Measurements from ENCODE around the gene SPSB3.

Gene SPSB3

GRCh38 chr16:1790261-1790610 is 7.9 kb upstream of the SPSB3 start:
- in situ Hi-C loops (cut with MboI; ENCODE audit: low sequenced_read_pairs): no loop called here

- in situ Hi-C loops (cut with MboI; ENCODE audit: low sequenced_read_pairs): no loop called here
Measured at GRCh38 chr16:1789643-1790045, 7.3 kb upstream of the SPSB3 start.

DNA sequence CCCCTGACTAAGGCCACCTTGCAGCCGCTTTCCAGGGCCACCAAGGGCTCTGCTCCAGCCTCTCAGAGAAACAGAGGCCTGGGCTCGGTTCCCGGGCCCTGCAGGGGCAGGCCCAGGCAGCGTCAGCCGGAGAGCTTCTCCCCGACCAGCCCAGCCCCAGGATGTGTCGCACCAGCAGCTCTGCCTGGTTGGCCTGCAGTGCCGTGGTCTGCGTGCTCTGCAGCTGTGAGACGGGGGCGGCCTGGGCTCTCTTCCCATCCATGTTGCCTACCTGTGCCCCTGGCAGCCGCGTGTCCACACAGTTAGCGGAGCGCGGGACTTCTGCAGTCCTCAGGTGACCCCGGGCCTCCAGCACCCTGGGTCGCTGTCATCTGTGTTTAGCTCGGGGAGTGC is 6.3 kb upstream of the SPSB3 start:
- in situ Hi-C loops (cut with MboI; ENCODE audit: low sequenced_read_pairs): no loop called here

DNA sequence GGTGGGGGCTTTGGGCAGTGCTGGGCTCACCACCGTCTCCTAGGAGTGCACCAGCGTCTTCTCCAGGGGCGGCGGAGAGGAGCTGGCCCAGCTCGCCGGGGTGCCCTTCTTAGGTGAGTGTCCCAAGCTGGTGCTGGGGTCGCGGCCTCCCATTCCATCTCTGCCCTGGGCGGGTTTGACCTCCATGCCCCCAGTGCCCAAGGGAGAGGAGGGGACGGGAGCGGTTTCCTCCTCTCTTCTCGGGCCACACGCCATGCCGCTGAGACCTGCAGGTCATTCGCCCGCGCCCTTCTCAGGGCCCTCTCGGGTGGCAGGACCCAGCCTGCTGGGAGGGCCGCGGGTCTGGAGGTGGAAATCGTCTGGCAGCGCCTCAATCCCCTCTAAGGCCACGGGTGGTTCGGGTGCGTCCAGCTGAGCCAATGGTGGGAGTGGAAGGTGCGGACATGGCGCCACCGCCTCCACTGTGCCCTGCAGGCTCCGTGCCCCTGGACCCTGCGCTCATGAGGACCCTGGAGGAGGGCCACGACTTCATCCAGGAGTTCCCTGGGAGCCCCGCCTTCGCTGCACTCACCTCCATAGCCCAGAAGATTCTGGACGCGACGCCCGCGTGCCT is 5.8 kb upstream of the SPSB3 start:
- in situ Hi-C loops (cut with MboI; ENCODE audit: low sequenced_read_pairs): no loop called here

DNA sequence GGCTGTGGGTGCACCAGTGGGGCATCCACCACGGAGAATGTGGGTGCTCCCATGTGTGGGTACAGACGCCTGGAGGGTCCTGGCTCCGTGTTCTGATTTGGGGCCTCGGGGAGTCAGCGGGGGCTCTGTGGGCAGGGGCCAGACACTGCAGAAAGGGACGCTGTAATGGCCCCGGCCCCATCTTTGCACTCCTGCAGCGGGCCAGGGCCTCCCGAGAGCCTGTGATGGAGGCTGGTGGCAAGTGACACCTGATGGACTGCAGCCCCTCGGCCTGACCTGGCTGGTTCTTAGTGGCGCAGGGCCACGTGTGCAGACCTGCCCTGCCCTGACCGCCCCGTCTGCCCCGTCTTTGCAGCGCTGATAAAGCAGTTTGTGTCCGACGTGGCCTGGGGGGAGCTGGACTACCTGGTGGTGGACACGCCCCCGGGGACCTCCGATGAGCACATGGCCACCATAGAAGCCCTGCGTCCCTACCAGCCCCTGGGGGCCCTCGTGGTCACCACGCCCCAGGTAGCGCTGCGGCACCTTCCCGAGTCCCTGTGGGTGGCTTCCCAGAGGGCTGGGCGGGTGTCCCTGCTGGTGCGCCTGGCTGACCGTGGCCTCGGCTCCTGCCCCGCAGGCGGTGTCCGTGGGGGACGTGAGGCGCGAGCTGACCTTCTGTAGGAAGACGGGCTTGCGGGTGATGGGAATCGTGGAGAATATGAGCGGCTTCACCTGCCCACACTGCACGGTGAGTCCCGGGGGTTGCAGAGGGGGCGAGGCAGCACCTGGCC is 5.1 kb upstream of the SPSB3 start:
- in situ Hi-C loops (cut with MboI; ENCODE audit: low sequenced_read_pairs): no loop called here

GRCh38 chr16:1787056-1787321 is 4.6 kb upstream of the SPSB3 start:
- in situ Hi-C loops (cut with MboI; ENCODE audit: low sequenced_read_pairs): no loop called here

GRCh38 chr16:1786242-1787055 is 4.1 kb upstream of the SPSB3 start:
- in situ Hi-C loops (cut with MboI; ENCODE audit: low sequenced_read_pairs): no loop called here

DNA sequence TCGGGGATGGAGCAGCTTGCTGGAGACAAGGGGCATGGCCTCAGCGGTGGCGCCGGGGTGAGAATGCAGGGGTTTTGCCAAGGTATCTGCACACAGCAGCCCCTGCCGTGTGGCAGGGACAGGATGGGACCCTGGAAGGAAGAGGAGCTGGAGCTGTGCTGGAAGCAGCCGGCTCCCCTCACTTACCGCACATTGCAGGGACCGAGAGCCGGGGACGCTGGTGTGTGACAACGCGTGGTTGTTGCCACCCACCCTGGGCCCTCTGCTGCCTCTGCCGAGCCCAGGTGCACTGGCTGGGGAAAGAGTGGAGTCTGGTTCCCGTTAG is 3.4 kb upstream of the SPSB3 start:
- in situ Hi-C loops (cut with MboI; ENCODE audit: low sequenced_read_pairs): no loop called here

GRCh38 chr16:1784977-1785845 is 2.8 kb upstream of the SPSB3 start:
- in situ Hi-C loops (cut with MboI; ENCODE audit: low sequenced_read_pairs): no loop called here

DNA sequence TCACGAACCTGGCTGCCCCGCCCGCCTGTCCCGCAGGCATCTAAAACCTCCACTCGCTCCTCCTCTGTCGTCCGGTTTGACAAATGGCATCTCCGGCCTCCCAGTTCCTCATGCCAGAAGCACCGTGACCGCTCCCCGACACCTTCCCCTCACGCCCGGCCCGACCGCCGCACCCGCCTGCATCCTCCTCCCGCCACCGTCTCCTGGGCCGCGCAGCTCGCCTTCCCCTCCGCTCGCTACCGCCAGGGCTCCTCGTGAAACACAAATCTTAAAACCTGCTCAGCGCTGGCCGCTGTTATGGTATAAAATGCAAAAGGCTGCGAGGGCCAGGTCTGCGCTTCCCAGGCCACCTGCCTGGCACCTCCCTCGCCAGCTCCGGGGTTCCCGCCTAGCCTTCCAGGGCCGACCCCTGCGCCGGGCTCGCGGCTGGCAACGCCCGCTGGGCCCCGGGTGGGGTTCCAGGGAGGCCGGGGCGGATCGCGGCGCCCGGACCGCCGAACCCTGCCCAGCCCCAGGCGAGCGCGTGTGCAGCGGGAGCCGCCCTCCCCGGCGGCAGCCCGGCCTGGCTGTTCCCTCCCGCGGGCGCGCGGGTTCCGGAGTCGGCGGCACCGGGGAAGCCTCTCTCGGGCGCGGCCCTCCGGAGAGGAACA is 488 bp downstream of the SPSB3 start:
- in situ Hi-C loops (cut with MboI; ENCODE audit: low sequenced_read_pairs): no loop called here

DNA sequence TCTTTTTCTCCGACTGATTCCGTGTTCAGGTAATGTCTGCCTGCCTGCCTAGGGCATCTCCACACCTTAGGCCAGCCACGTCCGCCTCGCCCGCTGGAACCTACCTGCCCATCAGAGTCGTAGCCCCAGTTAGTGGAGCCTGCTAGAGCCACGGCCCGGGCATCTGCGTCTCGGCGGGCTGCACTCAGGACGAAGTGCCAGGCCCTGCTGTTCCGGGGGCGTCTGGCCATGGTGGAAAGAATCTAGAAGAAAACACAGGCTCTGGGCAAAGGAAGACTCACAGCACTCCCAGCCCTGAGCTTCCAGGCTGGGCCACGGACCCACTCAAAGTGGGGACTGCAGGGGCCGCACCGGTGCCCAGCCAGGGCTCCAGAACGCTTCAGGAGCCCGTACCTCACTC is 1.1 kb downstream of the SPSB3 start:
- in situ Hi-C loops (cut with MboI; ENCODE audit: low sequenced_read_pairs): no loop called here

DNA sequence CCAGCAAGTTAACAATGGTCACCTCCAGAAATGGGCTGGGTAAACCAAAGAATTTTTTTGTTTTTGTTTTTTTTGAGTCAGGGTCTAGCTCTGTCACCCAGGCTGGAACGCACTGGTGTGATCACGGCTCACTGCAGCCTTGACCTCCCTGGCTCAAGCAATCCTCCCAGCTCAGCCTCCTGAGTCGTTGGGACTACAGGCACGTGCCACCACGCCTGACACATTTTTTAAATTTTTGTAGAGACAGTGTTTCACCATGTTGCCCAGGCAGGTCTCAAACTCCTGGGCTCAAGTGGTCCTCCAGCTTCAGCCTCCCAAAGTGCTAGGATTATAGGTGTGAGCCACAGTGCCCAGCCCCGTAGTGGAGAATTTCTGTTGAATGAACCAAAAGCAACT is 1.7 kb downstream of the SPSB3 start:
- in situ Hi-C loops (cut with MboI; ENCODE audit: low sequenced_read_pairs): no loop called here

DNA sequence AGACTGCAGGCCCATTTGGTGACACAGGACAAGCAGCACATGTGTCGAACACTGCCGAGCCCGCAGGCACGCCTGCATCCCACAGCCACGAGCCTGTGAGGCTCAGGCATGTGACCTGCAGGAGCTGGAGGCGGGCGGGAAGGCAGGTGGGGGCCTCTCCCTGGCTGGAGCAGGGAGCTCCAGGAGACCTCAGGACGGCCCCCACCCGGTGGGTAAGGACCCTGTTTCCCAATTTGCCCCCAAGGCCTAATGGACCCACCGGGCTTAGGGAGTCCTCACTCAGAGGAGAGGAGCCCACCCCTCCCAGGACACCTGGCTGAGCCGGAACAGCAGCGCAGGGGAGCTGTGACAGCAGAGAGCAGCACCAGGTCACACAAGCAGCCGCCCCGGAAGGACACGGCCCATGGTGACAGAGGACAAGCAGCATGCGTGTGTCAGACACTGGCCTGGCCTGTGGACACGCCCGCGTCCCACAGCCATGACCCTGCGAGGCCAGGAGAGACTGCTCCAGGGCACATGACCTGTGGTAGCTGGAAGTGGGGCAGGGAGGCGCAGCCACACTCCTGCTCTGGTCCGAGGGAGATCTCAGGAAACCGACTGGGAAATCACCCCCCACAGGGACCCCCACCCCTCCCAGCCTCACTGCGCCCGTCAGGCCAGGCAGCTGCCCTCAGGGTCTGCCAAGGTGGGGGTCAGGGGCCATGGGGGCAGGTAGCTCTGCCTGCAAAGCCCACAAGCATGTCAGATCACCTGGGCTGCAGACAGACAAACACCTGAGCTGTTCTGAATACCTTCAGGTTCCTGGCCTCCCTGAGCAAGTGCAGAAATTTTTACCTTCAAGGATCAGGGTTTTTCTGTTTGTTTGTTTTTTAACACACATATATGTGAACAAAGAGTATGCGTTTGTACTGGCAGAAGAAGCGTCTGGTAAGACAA is 2.4 kb downstream of the SPSB3 start:
- in situ Hi-C loops (cut with MboI; ENCODE audit: low sequenced_read_pairs): no loop called here

GRCh38 chr16:1779234-1779701 is 3.1 kb downstream of the SPSB3 start:
- in situ Hi-C loops (cut with MboI; ENCODE audit: low sequenced_read_pairs): no loop called here

DNA sequence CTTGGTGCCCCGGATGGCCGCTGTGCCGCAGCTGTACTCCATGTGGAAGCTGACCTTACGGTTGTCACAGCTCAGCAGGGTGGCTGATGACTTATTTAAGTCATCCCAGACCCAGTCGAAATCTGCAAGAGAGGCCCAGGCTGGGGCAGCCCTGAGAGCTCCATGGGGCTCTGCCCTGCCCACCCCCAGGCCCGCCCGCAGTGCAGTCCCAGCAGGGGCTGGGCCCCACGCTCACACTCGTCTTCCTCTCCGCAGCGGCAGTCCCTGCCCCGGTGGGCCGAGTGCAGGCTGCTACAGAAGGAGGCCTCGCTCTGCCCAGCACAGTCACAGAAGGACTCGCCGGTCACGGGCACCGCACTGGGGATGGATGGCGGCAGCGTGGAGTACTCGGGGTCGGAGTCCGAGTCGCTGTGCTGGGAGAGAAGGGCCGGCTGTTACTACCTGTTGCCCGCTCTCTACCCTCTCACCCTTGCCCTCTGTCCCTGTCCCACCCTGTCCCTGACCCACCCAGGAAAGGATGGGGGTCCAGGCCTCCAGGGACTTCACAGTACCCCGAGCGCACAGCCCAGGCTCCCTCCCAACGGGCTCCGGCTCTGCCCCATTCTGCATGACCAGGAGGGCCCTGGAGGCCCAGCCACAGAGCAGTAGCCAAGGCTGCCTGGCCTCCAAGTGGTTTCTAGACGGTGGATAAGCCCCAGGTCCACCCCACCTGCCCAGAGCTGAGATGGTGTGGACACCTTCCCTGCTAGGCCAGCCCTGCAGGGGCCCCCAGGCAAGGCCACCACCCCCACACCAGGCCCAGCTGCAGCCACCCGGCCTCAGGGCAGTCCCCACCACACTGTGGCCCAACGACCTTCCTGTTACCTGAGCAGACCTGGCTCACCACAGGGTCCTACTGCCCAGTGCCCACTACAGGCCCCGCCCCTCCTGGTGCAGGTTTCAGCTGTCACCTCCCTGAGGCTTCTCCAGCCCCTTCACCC is 3.9 kb downstream of the SPSB3 start:
- in situ Hi-C loops (cut with MboI; ENCODE audit: low sequenced_read_pairs): no loop called here

DNA sequence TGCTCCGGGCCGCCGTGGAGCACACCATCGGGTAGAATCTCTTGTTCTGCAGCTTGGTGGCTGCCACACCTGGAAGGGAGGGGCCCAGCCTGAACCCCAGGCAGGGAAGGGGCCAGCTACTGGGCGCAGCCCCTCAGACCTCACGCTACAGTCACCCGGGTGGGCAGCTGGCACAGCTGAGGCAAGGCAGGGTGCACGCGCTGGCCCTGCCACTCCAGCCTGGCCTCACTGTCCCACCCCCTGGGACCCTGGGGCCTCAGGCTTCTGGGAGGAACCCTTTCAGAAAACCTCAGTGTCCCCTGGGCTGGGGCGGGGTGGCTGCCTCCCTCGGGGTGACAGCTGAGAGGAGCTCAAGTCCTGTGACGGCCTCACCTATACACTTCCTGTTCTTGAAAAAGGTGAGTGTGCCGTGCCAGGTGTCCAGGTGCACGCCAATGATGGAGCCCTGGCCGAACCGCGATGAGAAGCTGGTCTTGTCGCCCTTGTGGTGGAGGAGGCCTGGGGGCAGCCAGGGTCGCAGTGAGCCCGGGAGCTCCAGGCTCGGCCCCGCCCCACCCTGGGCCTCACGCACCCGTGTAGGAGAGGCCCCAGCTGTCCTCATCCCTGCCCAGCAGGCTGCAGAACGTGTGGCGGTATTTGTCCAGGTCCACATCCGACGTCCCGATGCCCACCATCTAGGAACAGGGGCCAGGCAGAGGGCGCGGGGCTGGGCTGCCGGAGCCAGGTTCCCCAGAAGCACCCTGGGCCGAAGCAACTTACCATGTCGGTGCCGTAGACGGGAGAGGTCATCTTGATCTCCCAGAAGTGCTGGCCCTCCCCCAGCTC is 4.8 kb downstream of the SPSB3 start:
- in situ Hi-C loops (cut with MboI; ENCODE audit: low sequenced_read_pairs): no loop called here

DNA sequence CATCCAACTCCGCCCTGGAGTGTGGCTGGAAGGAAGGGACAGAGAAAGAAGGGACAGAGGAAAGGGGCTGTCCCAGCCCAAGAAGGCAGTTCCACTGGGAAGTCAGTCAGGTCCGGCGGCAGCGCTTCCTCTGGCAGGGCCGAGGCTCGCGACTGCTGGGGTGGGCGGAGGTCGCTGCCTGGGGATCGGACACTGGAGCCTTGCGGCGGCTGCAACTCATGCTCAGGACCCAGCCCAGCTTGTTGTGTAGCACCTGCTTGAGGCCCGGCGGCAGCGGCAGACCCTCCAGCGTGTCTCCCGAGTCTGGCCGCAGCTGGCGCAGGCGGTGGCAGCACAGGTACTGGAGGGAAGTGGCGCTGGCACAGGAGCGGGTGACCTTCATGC is 5.4 kb downstream of the SPSB3 start:
- in situ Hi-C loops (cut with MboI; ENCODE audit: low sequenced_read_pairs): no loop called here

DNA sequence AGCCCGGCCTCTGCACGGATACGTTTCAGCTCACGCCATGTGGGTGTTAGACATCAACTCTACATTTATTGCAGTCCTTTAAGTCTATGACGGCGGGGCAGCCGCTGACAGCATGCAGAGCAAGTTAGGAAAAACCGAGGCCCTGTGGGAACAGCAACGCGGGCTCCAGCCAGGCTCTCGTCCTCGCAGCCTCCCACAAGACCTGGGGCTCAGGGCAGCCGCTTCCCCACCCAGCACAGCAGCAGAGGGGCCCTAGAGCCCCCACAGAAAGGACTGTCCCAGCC is 5.8 kb downstream of the SPSB3 start:
- in situ Hi-C loops (cut with MboI; ENCODE audit: low sequenced_read_pairs): no loop called here
